ENCODE data around the gene STXBP2.

Gene STXBP2

GRCh38 chr19:7670150-7670783 lies 33.4 kb downstream of the STXBP2 start:
- TF ChIP-seq CTCF (IDR thresholded peaks at IDR 0.05; ENCODE audit: low read length) (no peak), EZH2 (optimal IDR thresholded peaks at IDR 0.05; ENCODE audit: low read depth, low read length) (no peak), EZH2phosphoT487 (IDR thresholded peaks at IDR 0.05; ENCODE audit: low read length) (no peak)
- Histone ChIP-seq H2AFZ (ENCODE audit: low read length) (no peak overlapping the region), H3K36me3 (replicated peaks; ENCODE audit: insufficient read depth, low read length) (no peaks in the 10 kb centered on the region), H3K79me2 (ENCODE audit: low read length) (no peaks in the 10 kb centered on the region), H3K27ac (ENCODE audit: low read length) (no peak overlapping the region), H3F3A (ENCODE audit: insufficient read depth, low read length) (no peaks in the 10 kb centered on the region), H3K4me1 (ENCODE audit: low read length) (no peaks in the 10 kb centered on the region), H3K9ac (ENCODE audit: low read length) (no peak overlapping the region), H3K4me2 (ENCODE audit: low read depth, low read length) (no peak overlapping the region), H3K9me2 (replicated peaks; ENCODE audit: insufficient read depth, low read length) (no peaks in the 10 kb centered on the region), H3K4me3 (ENCODE audit: low read length) (no peak overlapping the region), H4K20me1 (ENCODE audit: insufficient read depth, low read length) (no peaks in the 10 kb centered on the region), H3K9me3 (replicated peaks; ENCODE audit: insufficient read depth, low read length) (no peaks in the 10 kb centered on the region), H3K27me3 (replicated peaks; ENCODE audit: insufficient read depth, low read length) (peaks cover 78% of the 10 kb centered on the region)
- no peak for DNase-seq

GRCh38 chr19:7670790-7671189 lies 33.9 kb downstream of the STXBP2 start:
- H3K79me2 ChIP-seq (ENCODE audit: low read length): no peaks in the 10 kb centered on the region
- no peaks in the 10 kb centered on the region for H4K20me1 ChIP-seq (ENCODE audit: insufficient read depth, low read length)
- TF ChIP-seq EZH2phosphoT487 (IDR thresholded peaks at IDR 0.05; ENCODE audit: low read length) (no peak), CTCF (IDR thresholded peaks at IDR 0.05; ENCODE audit: low read length) (no peak), EZH2 (optimal IDR thresholded peaks at IDR 0.05; ENCODE audit: low read depth, low read length) (no peak)
- H3K4me2 ChIP-seq (ENCODE audit: low read depth, low read length): no peak overlapping the region
- DNase-seq: no peak
- H3K9ac ChIP-seq (ENCODE audit: low read length): no peak overlapping the region
- peaks cover 78% of the 10 kb centered on the region for H3K27me3 ChIP-seq (replicated peaks; ENCODE audit: insufficient read depth, low read length)
- no peak overlapping the region for H3K4me3 ChIP-seq (ENCODE audit: low read length)
- H3K36me3 ChIP-seq (replicated peaks; ENCODE audit: insufficient read depth, low read length): no peaks in the 10 kb centered on the region
- no peaks in the 10 kb centered on the region for H3K9me2 ChIP-seq (replicated peaks; ENCODE audit: insufficient read depth, low read length)
- no peak overlapping the region for H2AFZ ChIP-seq (ENCODE audit: low read length)
- no peak overlapping the region for H3K27ac ChIP-seq (ENCODE audit: low read length)
- H3F3A ChIP-seq (ENCODE audit: insufficient read depth, low read length): no peaks in the 10 kb centered on the region
- H3K9me3 ChIP-seq (replicated peaks; ENCODE audit: insufficient read depth, low read length): no peaks in the 10 kb centered on the region
- no peaks in the 10 kb centered on the region for H3K4me1 ChIP-seq (ENCODE audit: low read length)

GRCh38 chr19:7672522-7672921 lies 35.6 kb downstream of the STXBP2 start:
- Histone ChIP-seq H3K4me1 (ENCODE audit: low read length) (no peaks in the 10 kb centered on the region), H3K4me2 (ENCODE audit: low read depth, low read length) (no peak overlapping the region), H3K9me3 (replicated peaks; ENCODE audit: insufficient read depth, low read length) (no peaks in the 10 kb centered on the region), H3K79me2 (ENCODE audit: low read length) (no peaks in the 10 kb centered on the region), H3K36me3 (replicated peaks; ENCODE audit: insufficient read depth, low read length) (no peaks in the 10 kb centered on the region), H3K9me2 (replicated peaks; ENCODE audit: insufficient read depth, low read length) (no peaks in the 10 kb centered on the region), H3F3A (ENCODE audit: insufficient read depth, low read length) (no peaks in the 10 kb centered on the region), H3K4me3 (ENCODE audit: low read length) (no peak overlapping the region), H4K20me1 (ENCODE audit: insufficient read depth, low read length) (no peaks in the 10 kb centered on the region), H3K27me3 (replicated peaks; ENCODE audit: insufficient read depth, low read length) (peaks cover 83% of the 10 kb centered on the region), H3K27ac (ENCODE audit: low read length) (no peak overlapping the region), H3K9ac (ENCODE audit: low read length) (no peak overlapping the region), H2AFZ (ENCODE audit: low read length) (no peak overlapping the region)
- DNase-seq: no peak
- no peak for TF ChIP-seq EZH2 (optimal IDR thresholded peaks at IDR 0.05; ENCODE audit: low read depth, low read length)
- TF ChIP-seq CTCF (IDR thresholded peaks at IDR 0.05; ENCODE audit: low read length): no peak
- TF ChIP-seq EZH2phosphoT487 (IDR thresholded peaks at IDR 0.05; ENCODE audit: low read length): no peak

Data from MM.1S (cell line).